ENCODE results near the gene TUBGCP6.

GRCh38 chr22:50218996-50219727 lies 25.7 kb downstream of the TUBGCP6 start:
- TF ChIP-seq EZH2 (IDR thresholded peaks at IDR 0.05; ENCODE audit: borderline replicate concordance, insufficient read depth, low read length, poor library complexity, severe bottlenecking): no peak
- TF ChIP-seq EP300 (conservative IDR thresholded peaks at IDR 0.05; ENCODE audit: poor library complexity, severe bottlenecking): no peak
- TF ChIP-seq CTCF (IDR thresholded peaks at IDR 0.05; ENCODE audit: poor library complexity, severe bottlenecking): no peak
- no peak for TF ChIP-seq POLR2AphosphoS5 (IDR thresholded peaks at IDR 0.05)
- TF ChIP-seq REST (IDR thresholded peaks at IDR 0.05; ENCODE audit: borderline replicate concordance): no peak
- no peak for TF ChIP-seq TAF1 (IDR thresholded peaks at IDR 0.05; ENCODE audit: low read depth)

Measured in neural cell (in vitro differentiated cells).